Measurements from ENCODE around the gene TRAF3IP1.
"Not testable (repeated sequence)": the region's sequence is repeated elsewhere in the genome, so short reads cannot be mapped to it uniquely, and the experiment has no call there.

The TRAF3IP1 gene

DNA sequence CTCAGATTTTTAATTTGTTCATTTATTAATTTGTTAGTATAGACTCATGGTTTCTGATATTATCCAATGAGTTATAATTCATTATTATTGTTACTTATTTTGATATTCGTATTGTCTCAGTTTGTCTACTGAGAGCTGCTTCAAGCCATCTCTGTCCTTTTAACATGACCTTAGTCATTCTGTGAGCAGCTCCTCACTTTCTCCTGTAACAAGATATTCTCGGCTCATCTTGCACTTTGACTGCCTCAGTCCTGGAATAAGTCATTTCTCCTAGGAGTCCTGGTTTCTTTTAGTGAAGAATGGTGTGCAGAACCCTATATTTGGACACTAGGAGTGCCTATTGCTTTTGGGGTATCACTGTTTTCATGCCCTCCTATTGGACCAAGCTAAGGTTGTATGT is 119.6 kb downstream of the TRAF3IP1 start:
- no peaks in the 10 kb centered on the region for H3K27me3 Mint-ChIP-seq
- no peak for ATAC-seq (replicated peaks; ENCODE audit: extremely low read depth, poor library complexity, severe bottlenecking)
- peaks cover 42% of the 10 kb centered on the region for H3K36me3 Mint-ChIP-seq (ENCODE audit: insufficient read depth)
- H3K27ac Mint-ChIP-seq (ENCODE audit: low read depth): peak overlapping the region; percentile 68
- DNase-seq (ENCODE audit: low spot score in 2 of 2): no peak
- peaks cover 81% of the 10 kb centered on the region for H3K4me1 Mint-ChIP-seq
- H3K4me3 Mint-ChIP-seq: peak overlapping the region; percentile 52
- no peaks in the 10 kb centered on the region for H3K9me3 Mint-ChIP-seq

DNA sequence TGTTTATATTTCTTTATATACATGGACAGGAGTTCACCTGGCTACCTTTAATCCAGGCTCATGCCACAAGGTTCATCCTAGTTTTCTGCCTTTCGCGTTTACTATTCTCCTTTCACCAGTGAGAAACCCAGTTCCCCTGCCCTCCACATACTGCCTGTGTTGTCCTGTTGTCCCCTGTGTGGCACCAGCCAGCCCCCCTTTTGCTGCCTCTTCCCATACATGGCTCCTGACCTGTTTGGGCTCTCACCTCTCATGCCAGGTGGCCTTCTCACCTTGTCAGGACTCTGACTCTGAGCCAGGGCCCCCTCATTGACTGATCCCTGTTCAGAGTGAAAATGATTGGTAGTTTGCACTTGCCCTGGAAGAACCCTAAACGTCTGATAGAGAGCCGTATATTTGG is 120.0 kb downstream of the TRAF3IP1 start:
- Mint-ChIP-seq H3K9me3 (no peaks in the 10 kb centered on the region), H3K4me1 (peaks cover 81% of the 10 kb centered on the region), H3K4me3 (peak overlapping the region; percentile 52), H3K27ac (ENCODE audit: low read depth) (peak overlapping the region; percentile 68), H3K27me3 (no peaks in the 10 kb centered on the region), H3K36me3 (ENCODE audit: insufficient read depth) (peaks cover 44% of the 10 kb centered on the region)
- DNase-seq (ENCODE audit: low spot score in 2 of 2) (no peak), ATAC-seq (replicated peaks; ENCODE audit: extremely low read depth, poor library complexity, severe bottlenecking) (no peak)

DNA sequence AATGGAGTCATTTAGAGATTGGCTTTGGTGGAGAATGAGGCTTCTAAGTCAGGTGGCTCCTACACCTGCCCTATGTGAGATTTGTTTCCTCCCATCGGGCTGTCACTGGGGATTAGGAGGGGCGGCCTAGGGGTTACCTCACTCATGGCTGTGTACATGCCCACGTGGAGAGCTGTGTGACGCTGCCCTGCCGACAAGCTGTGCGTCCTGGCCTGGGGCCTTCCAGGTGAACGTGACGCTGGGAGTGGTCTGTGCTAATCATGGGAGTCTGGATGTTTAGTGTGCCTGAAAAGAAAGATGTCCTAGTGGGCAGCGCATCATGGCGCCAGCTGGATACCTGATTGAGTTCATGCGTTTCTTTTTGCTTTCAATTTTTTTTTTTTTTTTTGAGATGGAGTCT is 120.4 kb downstream of the TRAF3IP1 start:
- DNase-seq (ENCODE audit: low spot score in 2 of 2) (no peak), ATAC-seq (replicated peaks; ENCODE audit: extremely low read depth, poor library complexity, severe bottlenecking) (no peak)
- Mint-ChIP-seq H3K36me3 (ENCODE audit: insufficient read depth) (peaks cover 48% of the 10 kb centered on the region), H3K27me3 (no peaks in the 10 kb centered on the region), H3K4me1 (peaks cover 77% of the 10 kb centered on the region), H3K27ac (ENCODE audit: low read depth) (peak overlapping the region; percentile 68), H3K9me3 (no peaks in the 10 kb centered on the region), H3K4me3 (peak overlapping the region; percentile 52)

DNA sequence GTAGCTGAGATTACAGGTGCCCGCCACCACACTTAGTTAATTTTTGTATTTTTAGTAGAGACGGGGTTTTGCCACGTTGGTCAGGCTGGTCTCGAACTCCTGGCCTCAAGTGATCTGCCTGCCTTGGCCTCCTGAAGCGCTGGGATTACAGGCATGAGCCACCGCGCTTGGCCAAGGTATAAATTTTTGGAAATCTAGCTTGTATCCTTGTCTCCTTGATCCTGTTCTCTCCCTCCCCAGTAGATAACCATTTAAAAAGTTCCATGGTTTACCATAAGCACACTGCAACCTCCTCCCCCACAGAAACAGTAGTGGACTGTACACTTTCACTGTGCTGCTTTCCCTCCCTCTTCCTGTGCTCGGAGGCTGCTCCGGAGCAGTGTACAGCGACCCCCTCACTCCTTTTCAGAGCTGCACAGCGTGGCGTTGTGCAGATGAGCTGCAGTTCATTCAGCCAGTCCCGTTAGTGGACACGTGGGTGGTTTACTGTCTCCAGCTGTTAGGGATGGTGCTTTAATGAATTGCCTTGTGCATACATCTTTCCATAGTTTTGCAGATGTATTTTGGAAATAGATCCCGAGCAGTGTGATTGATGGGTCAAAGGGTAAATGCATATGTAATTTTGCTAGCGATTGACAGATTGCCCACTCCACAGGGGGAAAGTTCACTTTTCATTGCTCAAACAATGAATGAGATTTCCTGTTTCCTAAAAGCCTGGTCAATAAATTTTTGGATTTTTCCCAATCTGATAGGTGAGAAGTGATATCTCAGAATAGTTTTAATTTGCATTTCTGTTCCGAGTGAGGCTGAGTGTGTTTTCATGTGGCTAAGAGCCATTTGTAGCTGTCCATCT is 121.2 kb downstream of the TRAF3IP1 start:
- ATAC-seq (replicated peaks; ENCODE audit: extremely low read depth, poor library complexity, severe bottlenecking) (no peak), DNase-seq (ENCODE audit: low spot score in 2 of 2) (no peak)
- Mint-ChIP-seq H3K4me3 (peak overlapping the region; percentile 28), H3K9me3 (no peaks in the 10 kb centered on the region), H3K4me1 (peaks cover 70% of the 10 kb centered on the region), H3K27me3 (no peaks in the 10 kb centered on the region), H3K36me3 (ENCODE audit: insufficient read depth) (peaks cover 48% of the 10 kb centered on the region), H3K27ac (ENCODE audit: low read depth) (peak overlapping the region; percentile 46)

DNA sequence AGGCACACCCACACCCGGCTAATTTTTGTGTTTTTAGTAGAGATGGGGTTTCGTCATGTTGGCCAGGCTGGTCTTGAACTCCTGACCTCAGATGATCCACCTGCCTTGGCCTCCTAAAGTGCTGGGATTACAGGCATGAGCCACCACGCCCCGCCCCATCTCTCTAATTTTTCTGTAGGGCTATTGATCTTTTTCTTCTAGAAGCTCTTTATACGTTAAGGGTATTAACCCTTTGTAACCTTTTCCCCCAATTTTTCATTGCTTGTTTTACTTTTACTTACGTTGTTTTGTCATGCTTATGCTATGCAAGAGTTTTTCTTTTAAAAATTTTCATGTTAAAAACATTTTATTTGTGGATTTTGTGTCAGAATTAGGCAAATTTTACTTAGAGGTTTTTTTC is 121.9 kb downstream of the TRAF3IP1 start:
- H3K27me3 Mint-ChIP-seq; DNase-seq (ENCODE audit: low spot score in 2 of 2); ATAC-seq (replicated peaks; ENCODE audit: extremely low read depth, poor library complexity, severe bottlenecking); H3K4me3 Mint-ChIP-seq; H3K9me3 Mint-ChIP-seq; H3K27ac Mint-ChIP-seq (ENCODE audit: low read depth): not testable (repeated sequence)
- Mint-ChIP-seq H3K4me1 (peaks cover 68% of the 10 kb centered on the region), H3K36me3 (ENCODE audit: insufficient read depth) (peaks cover 48% of the 10 kb centered on the region)

DNA sequence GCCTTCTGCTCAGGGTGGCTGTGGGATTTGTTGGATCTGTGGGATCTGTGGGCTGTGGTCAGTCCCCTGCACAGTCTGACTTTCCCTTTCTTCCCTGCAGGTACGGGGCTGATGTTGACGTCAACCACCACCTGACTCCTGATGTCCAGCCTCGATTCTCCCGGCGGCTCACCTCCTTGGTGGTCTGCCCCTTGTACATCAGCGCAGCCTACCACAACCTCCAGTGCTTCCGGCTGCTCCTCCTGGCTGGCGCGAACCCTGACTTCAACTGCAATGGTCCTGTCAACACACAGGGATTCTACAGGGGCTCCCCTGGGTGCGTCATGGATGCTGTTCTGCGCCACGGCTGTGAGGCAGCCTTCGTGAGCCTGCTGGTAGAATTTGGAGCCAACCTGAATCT is 123.9 kb downstream of the TRAF3IP1 start:
- Mint-ChIP-seq H3K36me3 (ENCODE audit: insufficient read depth) (peaks cover 40% of the 10 kb centered on the region), H3K4me1 (peaks cover 66% of the 10 kb centered on the region), H3K4me3 (no peak overlapping the region), H3K27ac (ENCODE audit: low read depth) (peak overlapping the region; percentile 57), H3K9me3 (no peaks in the 10 kb centered on the region), H3K27me3 (no peaks in the 10 kb centered on the region)
- ATAC-seq (replicated peaks; ENCODE audit: extremely low read depth, poor library complexity, severe bottlenecking): no peak
- no peak for DNase-seq (ENCODE audit: low spot score in 2 of 2)

DNA sequence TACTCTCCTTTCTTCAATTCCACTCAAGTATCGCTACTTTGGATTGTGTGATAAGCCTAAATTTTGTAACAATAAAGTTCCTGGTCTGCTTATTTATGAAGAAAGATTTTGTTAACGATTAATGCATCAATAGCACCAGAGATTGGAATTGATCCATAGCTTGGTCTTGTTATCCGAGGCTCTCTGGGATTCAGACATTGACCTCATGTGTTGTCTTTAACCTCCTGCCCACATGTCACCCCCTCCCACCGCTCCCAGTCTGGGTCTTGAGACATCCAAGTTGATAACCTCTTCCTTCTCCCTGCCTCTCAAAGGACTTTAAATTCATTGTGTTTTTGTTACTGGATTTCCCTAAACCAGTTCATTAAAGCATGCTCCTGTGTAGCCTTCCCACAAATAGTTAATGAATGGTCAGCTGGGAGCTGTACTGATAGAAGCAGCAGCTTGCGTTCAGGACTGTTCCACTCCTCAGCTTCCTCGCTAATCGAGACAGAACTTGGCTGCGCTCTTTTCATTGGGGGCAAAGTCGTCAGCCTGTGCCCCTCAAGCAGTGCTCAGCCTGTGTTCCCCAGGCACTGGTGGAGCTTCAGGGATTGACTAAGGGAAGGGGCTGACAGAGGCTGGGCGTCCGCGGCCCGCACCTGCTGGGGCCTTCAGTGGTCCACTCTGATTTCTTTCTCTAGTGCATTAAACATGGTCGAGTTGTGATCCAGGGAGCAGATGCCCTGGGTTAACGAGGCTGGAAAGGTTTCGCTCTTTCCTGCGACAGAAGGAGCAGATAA is 125.3 kb downstream of the TRAF3IP1 start:
- Mint-ChIP-seq H3K36me3 (ENCODE audit: insufficient read depth) (peaks cover 35% of the 10 kb centered on the region), H3K4me3 (no peak overlapping the region), H3K4me1 (peaks cover 52% of the 10 kb centered on the region), H3K9me3 (no peaks in the 10 kb centered on the region), H3K27ac (ENCODE audit: low read depth) (no peak overlapping the region), H3K27me3 (no peaks in the 10 kb centered on the region)
- DNase-seq (ENCODE audit: low spot score in 2 of 2) (no peak), ATAC-seq (replicated peaks; ENCODE audit: extremely low read depth, poor library complexity, severe bottlenecking) (no peak)

DNA sequence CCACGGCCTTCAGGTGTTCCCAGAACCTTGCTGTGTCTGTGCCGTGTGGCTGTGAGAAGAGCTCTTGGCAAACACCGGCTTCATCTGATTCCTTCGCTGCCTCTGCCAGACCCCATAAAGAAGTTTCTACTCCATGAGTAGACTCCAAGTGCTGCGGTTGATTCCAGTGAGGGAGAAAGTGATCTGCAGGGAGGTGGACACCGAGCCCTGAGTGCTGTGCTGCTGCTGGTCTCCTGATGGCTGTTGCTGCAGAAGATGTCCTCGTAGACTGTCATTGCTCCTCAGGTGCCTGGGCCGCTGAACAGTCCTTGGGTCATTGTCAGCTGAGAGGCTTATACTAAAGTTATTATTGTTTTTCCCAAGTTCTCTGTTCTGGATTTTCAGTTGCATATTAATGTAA is 126.1 kb downstream of the TRAF3IP1 start:
- no peak overlapping the region for H3K4me3 Mint-ChIP-seq
- peaks cover 46% of the 10 kb centered on the region for H3K4me1 Mint-ChIP-seq

DNA sequence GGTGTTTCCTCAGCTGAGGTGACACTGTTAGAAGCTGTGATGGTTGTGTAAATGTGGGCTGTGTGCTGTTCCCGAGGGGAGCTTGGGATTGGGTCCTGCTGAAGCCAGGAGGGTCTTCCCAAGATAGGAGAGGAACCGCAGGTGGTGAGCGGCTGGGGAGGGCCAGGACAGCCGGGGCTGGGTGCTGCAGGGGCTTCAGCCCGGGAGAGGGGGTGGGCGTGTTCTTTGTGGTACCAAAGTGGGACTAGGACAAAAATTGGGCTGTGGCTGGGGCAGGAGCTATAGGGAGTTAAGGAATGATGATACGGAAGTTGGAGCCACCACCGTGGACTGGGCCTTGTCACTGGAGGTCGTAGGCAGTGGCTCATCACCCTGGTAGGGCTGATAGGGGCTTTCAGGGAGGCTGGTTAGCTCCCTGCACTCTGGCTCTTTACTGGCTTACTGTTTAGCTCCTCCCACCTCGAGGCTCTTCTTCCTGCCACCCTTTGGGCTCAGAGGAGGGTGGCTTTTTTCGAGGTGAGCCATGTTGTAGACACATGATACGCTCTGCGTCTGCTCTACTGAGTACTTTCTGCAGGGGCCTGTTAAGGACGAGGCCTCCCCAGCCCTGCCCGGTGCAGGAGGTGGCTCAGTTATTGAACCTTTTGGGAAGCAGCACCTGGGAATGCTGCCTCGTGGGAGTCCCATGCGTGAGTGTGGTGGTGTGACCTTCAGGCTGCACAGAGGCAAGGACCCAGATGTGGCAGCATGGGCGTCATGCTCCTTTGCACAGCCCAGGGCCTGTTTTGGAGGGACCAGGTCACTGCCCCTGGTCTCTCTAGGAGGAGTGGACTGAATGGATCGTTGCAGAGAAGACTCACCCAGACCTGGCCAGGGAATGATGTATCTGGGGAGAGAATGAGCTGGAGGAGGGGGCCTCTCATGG is 128.0 kb downstream of the TRAF3IP1 start:
- no peak overlapping the region for H3K27ac Mint-ChIP-seq (ENCODE audit: low read depth)
- H3K9me3 Mint-ChIP-seq: no peaks in the 10 kb centered on the region
- ATAC-seq (replicated peaks; ENCODE audit: extremely low read depth, poor library complexity, severe bottlenecking) (no peak), DNase-seq (ENCODE audit: low spot score in 2 of 2) (no peak)
- H3K4me3 Mint-ChIP-seq: no peak overlapping the region
- peaks cover 31% of the 10 kb centered on the region for H3K4me1 Mint-ChIP-seq
- H3K36me3 Mint-ChIP-seq (ENCODE audit: insufficient read depth): peaks cover 40% of the 10 kb centered on the region
- H3K27me3 Mint-ChIP-seq: no peaks in the 10 kb centered on the region

More for the DNA sequence above, 126.1 kb downstream of the TRAF3IP1 start:
- ATAC-seq (replicated peaks; ENCODE audit: extremely low read depth, poor library complexity, severe bottlenecking): no peak
- no peaks in the 10 kb centered on the region for H3K9me3 Mint-ChIP-seq
- no peak for DNase-seq (ENCODE audit: low spot score in 2 of 2)
- H3K27ac Mint-ChIP-seq (ENCODE audit: low read depth): no peak overlapping the region
- H3K36me3 Mint-ChIP-seq (ENCODE audit: insufficient read depth): peaks cover 39% of the 10 kb centered on the region
- no peaks in the 10 kb centered on the region for H3K27me3 Mint-ChIP-seq

DNA sequence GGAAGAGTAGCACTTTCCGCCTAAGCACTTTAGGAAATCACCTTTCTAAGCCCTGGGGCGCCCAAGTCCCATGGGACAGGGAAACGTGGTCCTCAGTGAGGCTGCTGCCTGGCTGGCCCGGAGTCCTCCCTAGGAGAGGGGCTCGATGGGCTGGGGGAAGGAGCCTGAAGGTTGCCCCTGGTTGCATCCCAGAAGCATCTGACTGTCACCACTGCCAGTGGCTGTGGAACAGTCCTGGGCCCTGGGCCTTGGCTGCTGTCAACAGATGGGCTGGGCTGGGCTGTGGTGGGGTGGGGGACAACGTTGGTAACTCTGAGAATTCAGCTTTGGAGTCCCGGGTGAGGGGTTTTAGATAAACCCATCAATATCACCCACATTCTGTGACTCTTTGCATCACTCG is 128.9 kb downstream of the TRAF3IP1 start:
- no peak overlapping the region for H3K4me3 Mint-ChIP-seq
- peaks cover 22% of the 10 kb centered on the region for H3K4me1 Mint-ChIP-seq
- no peak overlapping the region for H3K27ac Mint-ChIP-seq (ENCODE audit: low read depth)
- peaks cover 37% of the 10 kb centered on the region for H3K36me3 Mint-ChIP-seq (ENCODE audit: insufficient read depth)
- H3K27me3 Mint-ChIP-seq: no peaks in the 10 kb centered on the region
- DNase-seq (ENCODE audit: low spot score in 2 of 2) (no peak), ATAC-seq (replicated peaks; ENCODE audit: extremely low read depth, poor library complexity, severe bottlenecking) (no peak)
- no peaks in the 10 kb centered on the region for H3K9me3 Mint-ChIP-seq

DNA sequence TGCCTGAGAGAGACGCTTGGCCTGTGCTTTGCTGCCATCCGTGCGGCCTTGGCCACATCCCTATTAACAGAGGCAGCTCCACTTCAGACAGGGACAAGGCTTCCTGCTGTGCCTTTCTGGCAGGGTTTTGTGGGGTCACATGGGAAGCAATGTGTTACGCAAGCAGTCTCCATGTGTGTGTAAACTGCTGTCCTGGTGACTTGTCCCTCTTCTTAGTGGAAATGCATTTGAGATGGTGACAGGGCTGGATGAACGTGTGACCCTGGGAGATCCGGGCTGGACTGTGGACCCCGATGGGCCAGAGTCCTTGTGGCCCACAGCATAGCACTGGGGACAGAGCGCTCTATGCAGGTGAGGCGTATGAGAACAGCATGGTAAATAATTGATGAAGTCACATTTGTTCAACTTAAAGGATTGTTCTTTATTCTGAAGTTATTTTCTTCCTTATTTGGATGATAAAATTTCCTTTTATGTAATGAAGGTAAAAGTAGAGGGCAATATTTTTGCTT is 129.6 kb downstream of the TRAF3IP1 start:
- H3K4me3 Mint-ChIP-seq: no peak overlapping the region
- no peaks in the 10 kb centered on the region for H3K27me3 Mint-ChIP-seq
- ATAC-seq (replicated peaks; ENCODE audit: extremely low read depth, poor library complexity, severe bottlenecking) (no peak), DNase-seq (ENCODE audit: low spot score in 2 of 2) (no peak)
- H3K9me3 Mint-ChIP-seq: no peaks in the 10 kb centered on the region
- H3K36me3 Mint-ChIP-seq (ENCODE audit: insufficient read depth): peaks cover 30% of the 10 kb centered on the region
- H3K4me1 Mint-ChIP-seq: peaks cover 19% of the 10 kb centered on the region
- peak overlapping the region; percentile 32 for H3K27ac Mint-ChIP-seq (ENCODE audit: low read depth)

DNA sequence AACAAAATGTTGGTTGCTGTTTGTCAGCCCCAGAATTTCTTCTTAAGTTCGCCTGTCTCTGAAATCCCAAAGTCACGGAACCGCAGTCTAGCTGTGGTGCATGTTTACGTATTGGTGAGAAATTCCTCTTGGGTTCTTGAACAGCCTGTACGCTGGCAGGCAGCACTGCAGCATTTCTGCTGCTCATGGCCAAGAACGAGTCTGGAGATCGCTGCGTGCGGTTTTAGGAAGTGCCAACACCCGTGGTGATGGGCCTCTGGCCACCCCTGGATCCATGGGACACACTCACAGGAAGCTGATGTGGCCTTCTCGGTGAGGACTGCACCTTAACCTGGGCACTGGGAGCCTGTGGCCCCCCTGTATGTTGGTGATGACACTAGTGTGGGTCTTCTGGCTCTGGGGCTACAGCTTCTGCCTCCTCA is 130.1 kb downstream of the TRAF3IP1 start:
- Mint-ChIP-seq H3K9me3 (no peaks in the 10 kb centered on the region), H3K36me3 (ENCODE audit: insufficient read depth) (peaks cover 25% of the 10 kb centered on the region), H3K27ac (ENCODE audit: low read depth) (peak overlapping the region; percentile 32), H3K4me1 (peaks cover 19% of the 10 kb centered on the region), H3K27me3 (no peaks in the 10 kb centered on the region), H3K4me3 (no peak overlapping the region)
- DNase-seq (ENCODE audit: low spot score in 2 of 2): no peak
- no peak for ATAC-seq (replicated peaks; ENCODE audit: extremely low read depth, poor library complexity, severe bottlenecking)
